HCT116 (cell line): ENCODE results near the gene RMI1.

Experiments used
- POLR2A ChIP-seq: IDR thresholded peaks from 2 replicates; pipeline ENCODE4 v1.7.0; 2011; ENCODE audit warnings: borderline replicate concordance; ENCODE audit not compliant: insufficient read depth, insufficient read length; ENCODE audit errors: extremely low read depth
- YY1 ChIP-seq: IDR thresholded peaks from 2 replicates; pipeline ENCODE4 v1.6.1; 2011; ENCODE audit warnings: low read length, low read depth, moderate library complexity, mild to moderate bottlenecking; ENCODE audit not compliant: insufficient replicate concordance; ENCODE audit errors: extremely low read depth
- TF ChIP-seq, protein P1 (sequence below), 3 experiments: fragments of 200-600 bp in 1 of 3; sonication (generic) in 1 of 3; IDR thresholded peaks in 2 of 3; conservative IDR thresholded peaks in 1 of 3; 2 replicates each; pipeline ENCODE4 v1.5.1; 2012 to 2017; ENCODE audit warnings: low read depth in 2 of 3, low read length in 2 of 3, antibody characterized with exemption in 1 of 3, borderline replicate concordance in 1 of 3, control low read depth in 1 of 3, mild to moderate bottlenecking in 1 of 3, mixed read lengths in 1 of 3, mixed run types in 1 of 3, moderate library complexity in 1 of 3; ENCODE audit not compliant: insufficient read depth in 1 of 3

DNA sequence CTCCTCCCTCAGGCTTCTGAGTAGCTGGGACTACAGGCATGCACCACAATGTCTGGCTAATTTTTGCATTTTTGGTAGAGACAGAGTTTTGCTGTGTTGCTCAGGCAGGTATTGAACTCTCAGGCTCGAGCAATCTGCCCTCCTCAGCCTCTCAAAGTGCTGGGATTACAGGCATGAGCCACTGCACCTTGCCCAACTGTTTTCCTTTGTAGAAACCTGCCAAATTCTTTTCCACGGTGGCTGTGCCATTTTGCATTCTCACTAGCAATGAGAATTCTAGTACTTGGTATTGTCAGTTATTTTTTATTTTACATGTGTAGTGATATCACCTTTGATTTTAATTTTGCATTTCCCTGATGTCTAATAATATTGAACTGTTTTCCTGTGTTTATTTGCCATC, 7.8 kb downstream of the RMI1 start:
- TF ChIP-seq, protein P1, sequence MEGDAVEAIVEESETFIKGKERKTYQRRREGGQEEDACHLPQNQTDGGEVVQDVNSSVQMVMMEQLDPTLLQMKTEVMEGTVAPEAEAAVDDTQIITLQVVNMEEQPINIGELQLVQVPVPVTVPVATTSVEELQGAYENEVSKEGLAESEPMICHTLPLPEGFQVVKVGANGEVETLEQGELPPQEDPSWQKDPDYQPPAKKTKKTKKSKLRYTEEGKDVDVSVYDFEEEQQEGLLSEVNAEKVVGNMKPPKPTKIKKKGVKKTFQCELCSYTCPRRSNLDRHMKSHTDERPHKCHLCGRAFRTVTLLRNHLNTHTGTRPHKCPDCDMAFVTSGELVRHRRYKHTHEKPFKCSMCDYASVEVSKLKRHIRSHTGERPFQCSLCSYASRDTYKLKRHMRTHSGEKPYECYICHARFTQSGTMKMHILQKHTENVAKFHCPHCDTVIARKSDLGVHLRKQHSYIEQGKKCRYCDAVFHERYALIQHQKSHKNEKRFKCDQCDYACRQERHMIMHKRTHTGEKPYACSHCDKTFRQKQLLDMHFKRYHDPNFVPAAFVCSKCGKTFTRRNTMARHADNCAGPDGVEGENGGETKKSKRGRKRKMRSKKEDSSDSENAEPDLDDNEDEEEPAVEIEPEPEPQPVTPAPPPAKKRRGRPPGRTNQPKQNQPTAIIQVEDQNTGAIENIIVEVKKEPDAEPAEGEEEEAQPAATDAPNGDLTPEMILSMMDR (IDR thresholded peaks at IDR 0.05 in 2 of 3, conservative IDR thresholded peaks at IDR 0.05 in 1 of 3; ENCODE audit: borderline replicate concordance in 1 of 3, insufficient read depth in 1 of 3, low read depth in 2 of 3, low read length in 2 of 3) = no peak
- TF ChIP-seq YY1 (no peak), POLR2A (no peak)
